PC-9 (cell line): ENCODE measurements around the gene HRH1. TPM values are rescaled to one million over a fixed set of nuclear protein-coding genes. Genes with fewer than 3 reads are reported as not detected.
A peak's percentile ranks its signal among the peaks of the same experiment; 100 is the strongest.

Source experiments
- BruUV-seq: library from RNA; stranded (reverse); fragments of 400-500 nt; replicated peaks from 2 replicates; lab custom pipeline; 2021; lab: Mats Ljungman, UMichigan
- CTCF ChIA-PET: fragments of 300-600 bp; sonication (Branson Sonifier 250); formaldehyde crosslinking; loops from one replicate; lab custom pipeline; 2022; ENCODE audit warnings: antibody characterized with exemption; lab: Charles Lee
- POLR2A ChIA-PET: fragments of 300-600 bp; sonication (Branson Sonifier 250); formaldehyde crosslinking; loops from one replicate; lab custom pipeline; 2022; ENCODE audit warnings: antibody characterized with exemption; ENCODE audit not compliant: unreplicated experiment; lab: Charles Lee
- DNase-seq, 2 experiments: peaks; one replicate each; pipeline versions ENCODE4 v3.0.0 to v3.0.0-alpha.2; 2015 to 2022; ENCODE audit warnings: mixed read lengths in 1 of 2
- H2AFZ ChIP-seq: fragments of 200-600 bp; sonication (generic); 2 replicates; pipeline ENCODE4 v1.8.1; 2017; ENCODE audit warnings: antibody characterized with exemption
- H3F3A ChIP-seq: fragments of 200-600 bp; sonication (generic); 2 replicates; pipeline ENCODE4 v1.8.1; 2017; ENCODE audit warnings: antibody characterized with exemption, mild to moderate bottlenecking, low read depth; ENCODE audit not compliant: insufficient read depth
- H3K27ac ChIP-seq: fragments of 200-600 bp; sonication (generic); 2 replicates; pipeline ENCODE4 v1.6.1; 2016; ENCODE audit warnings: mixed run types
- H3K27me3 ChIP-seq: fragments of 200-600 bp; sonication (generic); 2 replicates; pipeline ENCODE4 v1.6.1; 2016; ENCODE audit warnings: low read depth, mixed run types; ENCODE audit not compliant: insufficient read depth
- H3K36me3 ChIP-seq: fragments of 200-600 bp; sonication (generic); 2 replicates; pipeline ENCODE4 v1.6.1; 2016; ENCODE audit warnings: low read depth, mixed run types
- H3K4me1 ChIP-seq: fragments of 200-600 bp; sonication (generic); replicated peaks from 2 replicates; pipeline ENCODE4 v1.6.1; 2016; ENCODE audit warnings: mixed run types; ENCODE audit not compliant: insufficient read depth
- H3K4me2 ChIP-seq: fragments of 200-600 bp; sonication (generic); 2 replicates; pipeline ENCODE4 v1.6.1; 2017; ENCODE audit warnings: mixed run types
- H3K4me3 ChIP-seq: fragments of 200-600 bp; sonication (generic); 2 replicates; pipeline ENCODE4 v1.6.1; 2016; ENCODE audit warnings: mixed run types
- H3K79me2 ChIP-seq: fragments of 200-600 bp; sonication (generic); 2 replicates; pipeline ENCODE4 v1.6.1; 2017; ENCODE audit warnings: low read depth, mixed run types
- H3K9me2 ChIP-seq: fragments of 200-600 bp; sonication (generic); 2 replicates; pipeline ENCODE4 v1.8.1; 2017; ENCODE audit warnings: mild to moderate bottlenecking; ENCODE audit not compliant: insufficient read depth
- H3K9me3 ChIP-seq: fragments of 200-600 bp; sonication (generic); 2 replicates; pipeline ENCODE4 v1.8.1; 2016; ENCODE audit warnings: low read depth; ENCODE audit not compliant: insufficient read depth
- H4K20me1 ChIP-seq: fragments of 200-600 bp; sonication (generic); 2 replicates; pipeline ENCODE4 v1.8.1; 2017; ENCODE audit not compliant: insufficient read depth
- CTCF ChIP-seq: fragments of 200-600 bp; sonication (generic); conservative IDR thresholded peaks from 2 replicates; pipeline ENCODE4 v1.6.1; 2017; ENCODE audit warnings: mixed run types, antibody characterized with exemption, mild to moderate bottlenecking, moderate library complexity
- EZH2 ChIP-seq: fragments of 200-600 bp; sonication (generic); IDR thresholded peaks from 2 replicates; pipeline ENCODE4 v1.8.0; 2017; ENCODE audit warnings: antibody characterized with exemption, low read depth
- intact Hi-C: fragments of 100-400 bp; cut with micrococcal nuclease; formaldehyde crosslinking; loops from one replicate; pipeline ENCODE4 v1.10.0; 2022; ENCODE audit not compliant: unreplicated experiment
- total RNA-seq: library from RNA; stranded (reverse); gene quantifications from 2 replicates; pipeline ENCODE4 v1.2.3, GENCODE V29; 2021

Gene HRH1
- total RNA-seq, 1 experiment from 2014 or later = 9.2 TPM

- Histone ChIP-seq H4K20me1 (no peaks in the 10 kb centered on the region), H3K36me3 (no peaks in the 10 kb centered on the region), H3K4me2 (no peak overlapping the region), H2AFZ (no peak overlapping the region), H3K4me1 (peaks cover 28% of the 10 kb centered on the region), H3K79me2 (no peaks in the 10 kb centered on the region), H3K9me3 (no peaks in the 10 kb centered on the region), H3K27ac (0 out of 2 replicates have a peak overlapping the region, but pooled peaks have one; percentile 96), H3K27me3 (no peaks in the 10 kb centered on the region), H3K4me3 (no peak overlapping the region), H3K9me2 (no peaks in the 10 kb centered on the region), H3F3A (peaks cover 39% of the 10 kb centered on the region)
- ChIA-PET POLR2A (no interaction called here), CTCF (no interaction called here)
- no peak for TF ChIP-seq CTCF
- BruUV-seq = no TSS peak
- no peak for DNase-seq
- intact Hi-C loops = loop anchor here (5.0 kb wide), 1 partner anchor 73 kb away; no protein-coding TSS in a partner anchor
These were observed 19.5 kb upstream of the HRH1 start for GRCh38 chr3:11134794-11135193.

GRCh38 chr3:11136116-11136515 is 18.2 kb upstream of the HRH1 start:
- no peaks in the 10 kb centered on the region for H3K79me2 ChIP-seq
- H3F3A ChIP-seq = peaks cover 52% of the 10 kb centered on the region
- POLR2A ChIA-PET = interaction anchor here (0.8 kb wide), 1 partner anchor 19 kb away, joined by 4 read pairs; no protein-coding TSS in a partner anchor
- BruUV-seq = no TSS peak
- intact Hi-C loops = loop anchor here (2.0 to 5.0 kb wide), 4 partner anchors 39 to 153 kb away; no protein-coding TSS in a partner anchor
- peaks cover 41% of the 10 kb centered on the region for H3K4me1 ChIP-seq
- peak overlapping the region; percentile 93 for H3K4me2 ChIP-seq
- no peak for DNase-seq
- H3K36me3 ChIP-seq = no peaks in the 10 kb centered on the region
- TF ChIP-seq CTCF (no peak), EZH2 (no peak)
- no peaks in the 10 kb centered on the region for H3K27me3 ChIP-seq
- CTCF ChIA-PET = interaction anchor here (0.9 kb wide), 1 partner anchor 75 kb away, joined by 4 read pairs; no protein-coding TSS in a partner anchor
- peak overlapping the region; percentile 77 for H2AFZ ChIP-seq
- peak overlapping the region; percentile 65 for H3K4me3 ChIP-seq
- no peaks in the 10 kb centered on the region for H3K9me2 ChIP-seq
- no peaks in the 10 kb centered on the region for H4K20me1 ChIP-seq
- H3K9me3 ChIP-seq = no peaks in the 10 kb centered on the region
- H3K27ac ChIP-seq = peak overlapping the region; percentile 96

- ChIA-PET CTCF (interaction anchor here (0.6 to 0.9 kb wide), 3 partner anchors 32 to 699 kb away, joined by 4 to 8 read pairs (median 4); no protein-coding TSS in a partner anchor), POLR2A (interaction anchor here (0.5 to 1.2 kb wide), 6 partner anchors 12 to 186 kb away, joined by 3 to 9 read pairs (median 5); no protein-coding TSS in a partner anchor)
- Histone ChIP-seq H3K4me3 (peak overlapping the region; percentile 65), H3K79me2 (no peaks in the 10 kb centered on the region), H3K4me1 (peaks cover 51% of the 10 kb centered on the region), H2AFZ (peak overlapping the region; percentile 88), H3F3A (peaks cover 56% of the 10 kb centered on the region), H3K4me2 (peak overlapping the region; percentile 93), H3K27me3 (no peaks in the 10 kb centered on the region), H3K36me3 (no peaks in the 10 kb centered on the region), H3K27ac (peak overlapping the region; percentile 96), H3K9me2 (no peaks in the 10 kb centered on the region), H3K9me3 (no peaks in the 10 kb centered on the region), H4K20me1 (no peaks in the 10 kb centered on the region)
- BruUV-seq = TSS peak; percentile 95
- TF ChIP-seq CTCF (no peak), EZH2 (no peak)
- peak; percentile 89 to 97 for DNase-seq
- intact Hi-C loops = loop anchor here (1.0 to 5.0 kb wide), 8 partner anchors 9 to 152 kb away; no protein-coding TSS in a partner anchor
These were observed 17.3 kb upstream of the HRH1 start for GRCh38 chr3:11136830-11137626.
